Skeletal muscle tissue (tissue), 4 donors: ENCODE data around the gene DCTN5. TPM values are rescaled to one million over a fixed set of nuclear protein-coding genes. Genes with fewer than 3 reads are reported as not detected.
"Not testable (repeated sequence)": the region's sequence is repeated elsewhere in the genome, so short reads cannot be mapped to it uniquely, and the experiment has no call there.

Experiments used
- H3K27ac ChIP-seq: one replicate; pipeline ENCODE4 v1.7.0; 2013; ENCODE audit warnings: mild to moderate bottlenecking, low read depth, low read length, inconsistent platforms
- H3K27me3 ChIP-seq, 3 donors: one replicate each; pipeline ENCODE4 v1.7.0; 2013; ENCODE audit warnings: low read length in 3 of 3; ENCODE audit not compliant: control insufficient read depth in 3 of 3, insufficient read depth in 3 of 3
- H3K36me3 ChIP-seq, 3 donors: one replicate each; pipeline ENCODE4 v1.7.0; 2013; ENCODE audit warnings: low read length in 3 of 3; ENCODE audit not compliant: control insufficient read depth in 3 of 3, insufficient read depth in 3 of 3
- H3K4me1 ChIP-seq, 3 donors: one replicate each; pipeline ENCODE4 v1.7.0; 2013; ENCODE audit warnings: low read length in 3 of 3, mild to moderate bottlenecking in 3 of 3; ENCODE audit not compliant: control insufficient read depth in 3 of 3, insufficient read depth in 3 of 3
- H3K4me3 ChIP-seq, 3 donors: one replicate each; pipeline ENCODE4 v1.7.0; 2013; ENCODE audit warnings: low read length in 3 of 3
- H3K9ac ChIP-seq, 3 donors: one replicate each; pipeline ENCODE4 v1.7.0; 2013; ENCODE audit warnings: low read length in 3 of 3, mild to moderate bottlenecking in 3 of 3, moderate library complexity in 2 of 3, low read depth in 1 of 3
- H3K9me3 ChIP-seq, 3 donors: one replicate each; pipeline ENCODE4 v1.7.0; 2013; ENCODE audit warnings: low read length in 3 of 3; ENCODE audit not compliant: control insufficient read depth in 3 of 3
- total RNA-seq: library from RNA; depleted of rRNA; stranded (reverse); fragments of >200 nt; gene quantifications from one replicate; pipeline ENCODE4 v1.2.3, GENCODE V29; 2014
- donor health status: Osteomylitis.

DCTN5 gene
- total RNA-seq, 1 donor from 2014 or later: 25.6 TPM

- not testable (repeated sequence) for H3K9ac ChIP-seq, H3K4me3 ChIP-seq, H3K36me3 ChIP-seq, H3K4me1 ChIP-seq, H3K27ac ChIP-seq, H3K9me3 ChIP-seq, H3K27me3 ChIP-seq
Measured at GRCh38 chr16:23722613-23723240, 81.5 kb downstream of the DCTN5 start.

- no peak overlapping the region for H3K27ac ChIP-seq
- no peaks in the 10 kb centered on the region for H3K36me3 ChIP-seq
- no peak overlapping the region for H3K9ac ChIP-seq
- H3K4me1 ChIP-seq: no peaks in the 10 kb centered on the region
- H3K9me3 ChIP-seq: no peaks in the 10 kb centered on the region
- H3K27me3 ChIP-seq: no peaks in the 10 kb centered on the region
- H3K4me3 ChIP-seq: no peak overlapping the region
Measured at GRCh38 chr16:23724096-23724784, 83.0 kb downstream of the DCTN5 start.

GRCh38 chr16:23724785-23725131 is 83.5 kb downstream of the DCTN5 start:
- Histone ChIP-seq H3K4me1 (no peaks in the 10 kb centered on the region), H3K36me3 (no peaks in the 10 kb centered on the region), H3K27ac (no peak overlapping the region), H3K27me3 (no peaks in the 10 kb centered on the region), H3K4me3 (no peak overlapping the region), H3K9ac (no peak overlapping the region), H3K9me3 (no peaks in the 10 kb centered on the region)

GRCh38 chr16:23726710-23727109 is 85.4 kb downstream of the DCTN5 start:
- H3K4me1 ChIP-seq: no peaks in the 10 kb centered on the region
- H3K27me3 ChIP-seq: no peaks in the 10 kb centered on the region
- no peak overlapping the region for H3K4me3 ChIP-seq
- no peaks in the 10 kb centered on the region for H3K9me3 ChIP-seq
- no peak overlapping the region for H3K27ac ChIP-seq
- H3K36me3 ChIP-seq: no peaks in the 10 kb centered on the region
- no peak overlapping the region for H3K9ac ChIP-seq

Other genes with a start within 250 kb of the DCTN5 start
- 12.5 TPM for gene COG7, start 188.3 kb upstream of the DCTN5 start, total RNA-seq
- gene GGA2, start 131.0 kb upstream of the DCTN5 start, total RNA-seq: 31.8 TPM
- gene EARS2, start 84.1 kb upstream of the DCTN5 start, total RNA-seq: 26.1 TPM
- 36.5 TPM for gene UBFD1, start 83.7 kb upstream of the DCTN5 start, total RNA-seq
- 111 TPM for gene NDUFAB1, start 45.1 kb upstream of the DCTN5 start, total RNA-seq
- gene PALB2, start 156 bp upstream of the DCTN5 start, total RNA-seq: 14.1 TPM
- 2.6 TPM for gene PLK1, start 37.4 kb downstream of the DCTN5 start, total RNA-seq
- gene ERN2, start 71.8 kb downstream of the DCTN5 start, total RNA-seq: not detected
- gene CHP2, start 113.6 kb downstream of the DCTN5 start, total RNA-seq: not detected
- 1.0 TPM for gene PRKCB, start 194.5 kb downstream of the DCTN5 start, total RNA-seq